HEK293 (cell line): ENCODE measurements around the gene DLL4.
A peak's percentile ranks its signal among the peaks of the same experiment; 100 is the strongest.

Experiments used
- CTCF ChIA-PET: fragments of 350-600 bp; formaldehyde crosslinking; extraction: SDS; loops from one replicate; lab custom pipeline; 2021; ENCODE audit warnings: antibody characterized with exemption; lab: Yijun Ruan, JAX
- POLR2A ChIA-PET: fragments of 300-600 bp; formaldehyde crosslinking; extraction: SDS; loops from one replicate; lab custom pipeline; 2020; ENCODE audit warnings: antibody characterized with exemption, inconsistent platforms; lab: Yijun Ruan, JAX
- H3K27ac ChIP-seq: fragments of 200-500 bp; sonication (Bioruptor generic); 2 replicates; pipeline ENCODE4 v1.5.1; 2014; ENCODE audit warnings: low read depth, low read length, control low read depth, inconsistent platforms; ENCODE audit errors: extremely low read depth
- H3K36me3 ChIP-seq, 2 experiments: fragments of 200-500 bp in 1 of 2; sonication (Bioruptor generic) in 1 of 2; 1 replicate in 1 of 2; 2 replicates in 1 of 2; pipeline ENCODE4 v1.5.1; 2014 to 2017; ENCODE audit warnings: inconsistent platforms in 2 of 2, low read length in 2 of 2; ENCODE audit not compliant: control insufficient read depth in 2 of 2, insufficient read depth in 1 of 2
- H3K4me1 ChIP-seq: fragments of 200-500 bp; sonication (Bioruptor generic); 2 replicates; pipeline ENCODE4 v1.5.1; 2014; ENCODE audit warnings: mild to moderate bottlenecking, low read length, inconsistent platforms; ENCODE audit not compliant: control insufficient read depth, insufficient read depth
- H3K4me3 ChIP-seq: 2 replicates; pipeline ENCODE4 v1.5.1; 2011; ENCODE audit warnings: low read depth, mild to moderate bottlenecking, control low read depth, low read length, moderate library complexity
- H3K9me3 ChIP-seq: fragments of 200-500 bp; sonication (Bioruptor generic); 2 replicates; pipeline ENCODE4 v1.5.1; 2014; ENCODE audit warnings: low read depth, low read length, inconsistent platforms; ENCODE audit not compliant: control insufficient read depth, insufficient read depth
- ATF2 ChIP-seq: fragments of 450-650 bp; formaldehyde crosslinking; IDR thresholded peaks from 2 replicates; pipeline ENCODE4 v1.5.1; 2016; ENCODE audit warnings: missing biosample characterization, missing genetic modification characterization, low read depth
- GLI4 ChIP-seq: fragments of 450-650 bp; formaldehyde crosslinking; IDR thresholded peaks from 2 replicates; pipeline ENCODE4 v1.5.1; 2016; ENCODE audit warnings: missing biosample characterization, missing genetic modification characterization
- GLIS1 ChIP-seq: fragments of 450-650 bp; formaldehyde crosslinking; IDR thresholded peaks from 2 replicates; pipeline ENCODE4 v1.5.1; 2016; ENCODE audit warnings: missing biosample characterization, missing genetic modification characterization
- HOXA7 ChIP-seq: sonication (generic); formaldehyde crosslinking; IDR thresholded peaks from 2 replicates; pipeline ENCODE4 v1.8.1; 2022; ENCODE audit warnings: missing genetic modification reagents, borderline replicate concordance
- REST ChIP-seq: fragments of 450-650 bp; formaldehyde crosslinking; IDR thresholded peaks from 2 replicates; pipeline ENCODE4 v1.5.1; 2016; ENCODE audit warnings: missing biosample characterization, missing genetic modification characterization
- SCRT1 ChIP-seq: fragments of 450-650 bp; formaldehyde crosslinking; IDR thresholded peaks from 2 replicates; pipeline ENCODE4 v1.5.1; 2016; ENCODE audit warnings: missing biosample characterization, missing genetic modification characterization, borderline replicate concordance
- SCRT2 ChIP-seq: fragments of 450-650 bp; formaldehyde crosslinking; IDR thresholded peaks from 2 replicates; pipeline ENCODE4 v1.5.1; 2016; ENCODE audit warnings: missing biosample characterization, missing genetic modification characterization
- ZBTB26 ChIP-seq: fragments of 450-650 bp; formaldehyde crosslinking; optimal IDR thresholded peaks from 2 replicates; pipeline ENCODE3; 2016; ENCODE audit warnings: missing biosample characterization, mild to moderate bottlenecking, missing genetic modification characterization
- ZNF146 ChIP-seq: fragments of 450-650 bp; formaldehyde crosslinking; IDR thresholded peaks from 2 replicates; pipeline ENCODE4 v1.5.1; 2016; ENCODE audit warnings: missing biosample characterization, missing genetic modification characterization
- ZNF792 ChIP-seq: fragments of 450-650 bp; formaldehyde crosslinking; IDR thresholded peaks from 2 replicates; pipeline ENCODE4 v1.5.1; 2016; ENCODE audit warnings: missing biosample characterization, missing genetic modification characterization

Gene DLL4

GRCh38 chr15:40932649-40933516 lies 3.7 kb downstream of the DLL4 start:
- H3K4me1 ChIP-seq = no peaks in the 10 kb centered on the region
- CTCF ChIA-PET = interaction anchor here (0.6 to 3.5 kb wide), 5 partner anchors 8 to 273 kb away, joined by 3 to 29 read pairs (median 4); no protein-coding TSS in a partner anchor

GRCh38 chr15:40933517-40933902 lies 4.4 kb downstream of the DLL4 start:
- CTCF ChIA-PET = interaction anchor here (0.6 to 1.0 kb wide), 4 partner anchors 8 to 272 kb away, joined by 3 to 4 read pairs (median 4); no protein-coding TSS in a partner anchor
- no peaks in the 10 kb centered on the region for H3K4me1 ChIP-seq
- H3K36me3 ChIP-seq = peaks cover 0 to 3% of the 10 kb centered on the region in 2 experiments; a peak in 1 of 3 replicates
- TF ChIP-seq ZNF792 (tag by site-specific recombination) (no peak), SCRT1 (tag by site-specific recombination) (0 out of 2 replicates have a peak, but pooled peaks have one; percentile 8), ZBTB26 (no peak), REST (no peak)
- TF ChIP-seq, all 188 proteins: peak for 1
- Histone ChIP-seq H3K27ac (no peak overlapping the region), H3K9me3 (no peaks in the 10 kb centered on the region), H3K4me3 (no peak overlapping the region)
- POLR2A ChIA-PET = no interaction called here

More at GRCh38 chr15:40932649-40933516, 3.7 kb downstream of the DLL4 start:
- H3K9me3 ChIP-seq = no peaks in the 10 kb centered on the region
- H3K36me3 ChIP-seq = peaks cover 0 to 3% of the 10 kb centered on the region in 2 experiments; a peak in 1 of 3 replicates
- H3K4me3 ChIP-seq = no peak overlapping the region
- TF ChIP-seq ZNF146 = no peak
- TF ChIP-seq GLIS1 (tag by site-specific recombination) = 0 out of 2 replicates have a peak, but pooled peaks have one; percentile 17
- TF ChIP-seq, all 188 proteins: peak for 1
- no peak overlapping the region for H3K27ac ChIP-seq
- POLR2A ChIA-PET = interaction anchor here (6.1 kb wide), 1 partner anchor 8 kb away, joined by 58 read pairs; no protein-coding TSS in a partner anchor

- ChIA-PET CTCF (no interaction called here), POLR2A (interaction anchor here (1.6 kb wide), 1 partner anchor 18 kb away, joined by 5 read pairs; the partner anchor contains the start of gene CHAC1)
- Histone ChIP-seq H3K4me3 (no peak overlapping the region), H3K9me3 (no peaks in the 10 kb centered on the region), H3K27ac (no peak overlapping the region), H3K36me3 (peaks cover 0 to 3% of the 10 kb centered on the region in 2 experiments; a peak in 1 of 3 replicates), H3K4me1 (no peaks in the 10 kb centered on the region)
- TF ChIP-seq GLI4 (tag by site-specific recombination) = no peak
- TF ChIP-seq HOXA7 = no peak
- TF ChIP-seq ATF2 (tag by site-specific recombination) = no peak
- TF ChIP-seq SCRT2 (tag by site-specific recombination) = peak; percentile 65
Measured at GRCh38 chr15:40934457-40934856, 5.3 kb downstream of the DLL4 start.
